ENCODE results near the gene FCHSD1.

DNA sequence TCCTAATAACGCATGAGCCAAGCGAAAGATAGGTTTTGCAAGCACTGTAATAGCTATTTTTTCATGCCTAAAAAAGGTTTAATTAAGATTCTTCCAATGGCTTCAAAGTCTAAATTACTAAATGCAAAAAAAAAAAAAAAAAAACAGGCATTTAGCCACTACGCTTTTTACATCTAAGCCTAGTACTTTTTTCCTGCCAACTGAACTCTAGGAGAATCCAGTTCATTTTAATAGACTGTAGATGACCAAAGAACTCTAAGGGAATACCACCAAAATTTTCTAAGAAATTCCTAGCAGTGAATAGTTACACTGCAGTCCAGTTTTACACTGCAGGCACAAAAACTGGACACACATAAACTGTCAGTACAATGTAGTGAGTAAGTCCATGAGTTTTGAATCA, 42.2 kb downstream of the FCHSD1 start:
- no peak for TF ChIP-seq POLR2A (IDR thresholded peaks at IDR 0.05; ENCODE audit: low read depth, low read length)
- TF ChIP-seq, protein P1, sequence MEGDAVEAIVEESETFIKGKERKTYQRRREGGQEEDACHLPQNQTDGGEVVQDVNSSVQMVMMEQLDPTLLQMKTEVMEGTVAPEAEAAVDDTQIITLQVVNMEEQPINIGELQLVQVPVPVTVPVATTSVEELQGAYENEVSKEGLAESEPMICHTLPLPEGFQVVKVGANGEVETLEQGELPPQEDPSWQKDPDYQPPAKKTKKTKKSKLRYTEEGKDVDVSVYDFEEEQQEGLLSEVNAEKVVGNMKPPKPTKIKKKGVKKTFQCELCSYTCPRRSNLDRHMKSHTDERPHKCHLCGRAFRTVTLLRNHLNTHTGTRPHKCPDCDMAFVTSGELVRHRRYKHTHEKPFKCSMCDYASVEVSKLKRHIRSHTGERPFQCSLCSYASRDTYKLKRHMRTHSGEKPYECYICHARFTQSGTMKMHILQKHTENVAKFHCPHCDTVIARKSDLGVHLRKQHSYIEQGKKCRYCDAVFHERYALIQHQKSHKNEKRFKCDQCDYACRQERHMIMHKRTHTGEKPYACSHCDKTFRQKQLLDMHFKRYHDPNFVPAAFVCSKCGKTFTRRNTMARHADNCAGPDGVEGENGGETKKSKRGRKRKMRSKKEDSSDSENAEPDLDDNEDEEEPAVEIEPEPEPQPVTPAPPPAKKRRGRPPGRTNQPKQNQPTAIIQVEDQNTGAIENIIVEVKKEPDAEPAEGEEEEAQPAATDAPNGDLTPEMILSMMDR (IDR thresholded peaks at IDR 0.05; ENCODE audit: extremely low read depth in 1 of 2, insufficient read depth in 1 of 2, low read depth in 1 of 2, low read length in 2 of 2): no peak
- TF ChIP-seq MYC (IDR thresholded peaks at IDR 0.05; ENCODE audit: low read depth, low read length): no peak
- TF ChIP-seq POLR2AphosphoS5 (IDR thresholded peaks at IDR 0.05; ENCODE audit: insufficient read depth, low read depth, low read length): no peak
- TF ChIP-seq EZH2 (IDR thresholded peaks at IDR 0.05; ENCODE audit: borderline replicate concordance, low read depth, low read length, severe bottlenecking): no peak
- TF ChIP-seq, protein P2, sequence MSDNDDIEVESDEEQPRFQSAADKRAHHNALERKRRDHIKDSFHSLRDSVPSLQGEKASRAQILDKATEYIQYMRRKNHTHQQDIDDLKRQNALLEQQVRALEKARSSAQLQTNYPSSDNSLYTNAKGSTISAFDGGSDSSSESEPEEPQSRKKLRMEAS (IDR thresholded peaks at IDR 0.05; ENCODE audit: insufficient read depth, insufficient read length): no peak
- no peak for TF ChIP-seq JUN (IDR thresholded peaks at IDR 0.05; ENCODE audit: borderline replicate concordance, insufficient read depth, insufficient read length, low read depth)
- TF ChIP-seq FOS (IDR thresholded peaks at IDR 0.05; ENCODE audit: borderline replicate concordance, insufficient read depth, low read length): no peak

Data from endothelial cell of umbilical vein (primary cell).